Measurements from ENCODE around the gene SPON2.

Gene SPON2

DNA sequence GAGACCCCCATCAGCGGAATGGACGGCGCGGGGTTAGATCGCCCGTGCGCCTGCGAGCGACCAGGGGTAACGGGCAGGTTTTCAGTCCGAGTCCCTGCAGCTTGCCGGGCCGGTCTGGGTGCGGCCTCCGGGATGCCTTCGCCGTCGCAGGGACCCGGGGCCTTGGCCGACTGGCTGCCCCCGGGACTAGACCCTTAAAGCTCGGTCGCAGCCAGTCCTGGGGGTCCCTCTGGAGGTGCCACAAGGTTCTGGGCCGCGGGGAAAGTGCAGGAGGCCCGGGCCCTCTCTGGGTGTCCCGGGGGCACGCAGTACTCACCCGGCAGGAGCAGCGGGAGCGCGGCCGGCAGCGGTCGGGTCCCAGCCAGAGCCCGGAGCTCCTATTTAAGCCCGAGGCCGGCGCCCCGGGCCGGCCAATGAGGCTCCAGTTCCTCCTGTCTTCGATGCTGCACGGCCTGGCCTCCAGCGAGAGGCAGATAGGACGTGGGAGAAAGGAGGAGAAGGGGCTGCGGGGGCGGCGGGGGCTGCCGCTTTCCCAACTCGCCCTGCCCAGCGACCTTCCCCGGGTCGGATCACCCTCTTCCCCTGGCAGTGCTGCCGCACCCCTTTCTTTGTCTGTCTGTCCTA is at the start of gene SPON2:
Gene SPON2 (minus strand): TSS at position 356 of the 624 bp plus-strand sequence.
- in situ Hi-C loops (cut with HindIII; ENCODE audit: low sequenced_read_pairs), result loop anchor here (5.0 to 25.0 kb wide), 2 partner anchors 60 to 465 kb away; no protein-coding TSS in a partner anchor

DNA sequence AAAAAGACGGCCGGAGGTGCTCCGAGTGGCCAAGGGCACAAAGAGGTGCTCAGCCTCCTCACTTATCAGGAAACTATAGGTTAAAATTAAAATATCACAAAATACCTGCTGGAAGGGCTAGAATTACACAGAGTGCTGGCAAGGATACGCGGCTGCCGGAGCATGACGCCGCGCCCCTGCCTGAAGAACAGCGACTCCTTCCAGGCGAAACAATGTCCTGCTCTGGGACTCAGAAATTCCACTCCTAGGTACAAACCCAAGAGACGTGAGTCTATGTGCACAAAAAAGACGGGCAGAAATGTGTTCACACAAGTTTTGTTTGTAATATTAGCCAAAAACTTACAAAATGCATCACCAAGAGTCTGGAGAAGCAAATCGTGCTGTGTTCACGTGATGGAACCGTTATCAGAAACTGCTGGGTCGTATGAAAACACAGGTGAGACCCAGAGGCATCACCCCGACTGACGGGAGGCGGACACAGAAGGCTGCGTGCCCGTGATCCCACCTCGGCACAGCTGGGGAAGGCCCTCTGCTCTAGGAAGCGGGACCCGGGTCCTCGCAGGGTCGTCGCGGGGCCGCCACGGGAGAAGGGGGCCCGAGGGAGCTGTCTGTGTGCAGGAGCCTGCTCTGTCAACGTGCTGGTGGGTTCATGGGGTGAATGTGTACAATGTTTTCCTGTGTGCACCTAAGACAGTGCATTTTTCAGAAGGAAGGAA is 48.9 kb upstream of the SPON2 start:
- in situ Hi-C loops (cut with HindIII; ENCODE audit: low sequenced_read_pairs), result no loop called here

DNA sequence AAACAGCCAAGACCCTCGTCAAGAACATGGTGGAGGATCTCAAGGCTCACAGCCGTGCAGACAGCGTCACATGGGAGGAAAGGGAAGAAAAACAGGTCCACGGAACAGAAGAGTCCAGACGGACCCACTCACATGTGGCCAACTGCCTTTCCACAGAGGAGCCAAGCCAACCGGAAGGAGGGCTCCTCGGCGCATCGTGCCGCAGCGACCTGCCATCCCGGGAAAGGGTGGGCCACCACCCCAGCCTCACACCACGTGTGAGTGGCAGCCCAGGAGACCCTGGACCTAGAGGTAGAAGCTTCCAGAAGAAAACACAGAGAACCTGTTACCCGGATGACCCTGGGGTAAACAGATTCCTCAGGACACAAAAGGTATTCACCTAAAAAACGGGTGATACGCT is 48.2 kb upstream of the SPON2 start:
- in situ Hi-C loops (cut with HindIII; ENCODE audit: low sequenced_read_pairs), result no loop called here

DNA sequence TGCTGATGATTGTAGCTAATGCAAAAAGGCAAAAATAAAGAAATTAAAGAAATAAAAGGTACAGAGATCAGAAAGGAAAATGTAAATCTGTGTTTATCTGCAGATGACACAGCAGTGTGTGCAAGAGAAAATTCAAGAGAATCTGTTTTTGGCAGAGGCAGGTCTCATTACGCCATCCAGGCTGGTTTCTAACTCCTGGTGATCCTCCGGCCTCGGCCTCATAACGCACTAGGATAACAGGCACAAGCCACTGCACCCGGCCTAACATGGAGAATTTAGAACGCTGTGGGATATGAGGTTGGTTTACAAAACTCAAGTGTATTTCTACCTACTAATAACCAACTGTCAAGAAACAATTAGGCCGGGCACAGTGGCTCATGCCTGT is 47.2 kb upstream of the SPON2 start:
- in situ Hi-C loops (cut with HindIII; ENCODE audit: low sequenced_read_pairs), result no loop called here

DNA sequence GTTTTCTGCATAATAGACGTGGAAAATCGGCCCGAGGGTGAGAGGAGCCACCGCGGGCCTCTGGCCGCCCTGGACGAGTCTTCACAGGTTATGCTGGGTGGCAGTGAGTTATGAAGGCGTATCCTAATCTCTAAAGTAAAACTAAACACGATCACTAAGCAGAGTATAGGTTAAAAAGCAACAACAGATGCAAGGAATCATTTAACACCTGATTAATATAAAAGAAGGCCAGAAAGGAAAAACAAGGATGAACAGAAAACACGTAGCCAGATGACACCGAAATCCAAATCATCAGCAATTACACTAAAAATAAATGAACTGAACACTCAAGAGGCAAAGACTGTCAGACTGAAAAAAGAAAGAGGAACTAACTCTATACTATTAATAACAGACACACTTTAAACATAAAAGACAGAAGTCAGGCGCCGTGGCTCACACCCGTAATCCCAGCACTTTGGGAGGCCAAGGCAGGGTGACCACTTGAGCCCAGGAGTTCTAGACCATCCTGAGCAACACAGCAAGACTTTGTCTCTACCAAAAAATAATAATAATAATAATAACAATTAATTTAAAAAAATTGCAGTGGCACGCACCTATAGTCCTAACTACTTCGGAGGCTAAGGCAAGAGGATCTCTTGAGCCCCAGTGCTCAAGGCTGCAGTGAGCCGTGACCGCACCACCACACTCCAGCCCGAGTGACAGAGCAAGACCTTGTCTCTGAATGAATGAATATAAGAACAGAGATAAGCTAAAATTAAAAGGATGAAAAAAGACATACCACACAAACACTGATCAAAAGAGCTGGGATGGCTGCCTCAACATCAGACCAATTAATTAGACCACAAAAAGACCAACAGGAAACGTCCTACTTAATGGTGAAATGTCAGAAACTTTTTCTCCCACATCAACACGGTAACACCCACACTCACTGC is 46.5 kb upstream of the SPON2 start:
- in situ Hi-C loops (cut with HindIII; ENCODE audit: low sequenced_read_pairs), result no loop called here

DNA sequence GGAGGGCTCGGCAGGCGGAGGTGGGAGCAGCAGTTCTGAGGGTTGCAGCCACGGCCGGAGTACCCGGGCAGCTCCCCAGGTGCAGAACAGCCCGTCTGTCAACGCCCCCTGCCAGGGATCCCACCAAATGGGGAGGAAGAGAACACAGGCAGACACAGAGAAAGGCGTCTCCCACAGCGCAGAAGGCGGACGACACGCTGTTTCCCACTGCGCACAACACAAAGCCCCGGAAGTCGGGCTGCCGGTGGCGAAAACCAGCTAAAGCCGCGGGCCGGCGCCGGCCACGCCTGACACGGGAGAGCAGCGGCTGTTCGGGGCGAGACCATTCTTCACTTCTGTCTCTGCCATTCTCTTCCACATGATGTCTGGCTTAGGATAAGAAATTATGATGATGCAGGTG is 45.0 kb upstream of the SPON2 start:
- in situ Hi-C loops (cut with HindIII; ENCODE audit: low sequenced_read_pairs), result no loop called here

DNA sequence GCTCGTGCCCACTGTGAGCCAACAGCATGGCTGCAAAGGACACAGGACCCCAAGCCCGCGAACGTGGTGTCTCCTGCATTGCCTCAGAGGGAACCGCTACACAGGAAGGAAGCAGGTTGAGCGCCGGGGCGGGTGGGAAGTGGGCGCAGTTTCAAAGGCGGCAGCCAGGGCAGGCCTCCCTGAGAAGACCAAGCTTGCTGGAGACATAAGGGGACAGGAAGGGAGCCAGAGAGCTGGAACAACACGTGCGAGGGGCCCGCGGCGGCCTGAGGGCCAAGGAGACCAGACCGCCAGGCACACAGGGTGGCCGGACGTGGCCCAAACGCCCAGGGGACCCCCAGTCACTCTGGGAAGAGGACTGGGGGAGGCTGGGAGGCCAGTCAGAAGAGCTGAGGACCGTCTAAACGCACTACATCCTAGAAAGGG is 44.5 kb upstream of the SPON2 start:
- in situ Hi-C loops (cut with HindIII; ENCODE audit: low sequenced_read_pairs), result no loop called here

DNA sequence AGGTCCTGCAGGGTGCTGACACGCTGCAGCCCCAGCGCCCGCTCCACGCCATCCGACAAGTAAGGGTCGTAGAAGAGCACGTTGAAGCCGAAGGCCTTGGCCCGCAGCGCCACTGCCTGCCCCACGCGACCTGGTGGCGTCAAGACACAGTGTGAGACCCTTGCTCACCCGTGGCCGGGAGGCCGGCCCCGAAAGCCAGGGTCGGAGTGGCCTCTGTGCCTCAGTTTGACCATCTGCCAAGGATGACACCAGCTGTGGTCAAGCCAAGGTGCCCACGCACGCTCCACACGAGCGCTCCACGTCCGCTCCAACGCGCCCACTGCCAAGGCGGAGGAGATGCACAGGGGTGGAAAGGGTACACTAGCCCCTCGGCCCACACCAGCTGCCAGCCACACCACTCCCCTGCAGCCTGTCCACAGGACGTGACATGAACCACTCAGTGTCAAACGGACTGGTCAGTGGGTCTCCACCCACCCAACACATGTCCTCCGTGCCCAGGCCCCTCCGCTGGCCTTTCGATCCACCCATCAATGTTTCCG is 43.8 kb upstream of the SPON2 start:
- in situ Hi-C loops (cut with HindIII; ENCODE audit: low sequenced_read_pairs), result no loop called here

DNA sequence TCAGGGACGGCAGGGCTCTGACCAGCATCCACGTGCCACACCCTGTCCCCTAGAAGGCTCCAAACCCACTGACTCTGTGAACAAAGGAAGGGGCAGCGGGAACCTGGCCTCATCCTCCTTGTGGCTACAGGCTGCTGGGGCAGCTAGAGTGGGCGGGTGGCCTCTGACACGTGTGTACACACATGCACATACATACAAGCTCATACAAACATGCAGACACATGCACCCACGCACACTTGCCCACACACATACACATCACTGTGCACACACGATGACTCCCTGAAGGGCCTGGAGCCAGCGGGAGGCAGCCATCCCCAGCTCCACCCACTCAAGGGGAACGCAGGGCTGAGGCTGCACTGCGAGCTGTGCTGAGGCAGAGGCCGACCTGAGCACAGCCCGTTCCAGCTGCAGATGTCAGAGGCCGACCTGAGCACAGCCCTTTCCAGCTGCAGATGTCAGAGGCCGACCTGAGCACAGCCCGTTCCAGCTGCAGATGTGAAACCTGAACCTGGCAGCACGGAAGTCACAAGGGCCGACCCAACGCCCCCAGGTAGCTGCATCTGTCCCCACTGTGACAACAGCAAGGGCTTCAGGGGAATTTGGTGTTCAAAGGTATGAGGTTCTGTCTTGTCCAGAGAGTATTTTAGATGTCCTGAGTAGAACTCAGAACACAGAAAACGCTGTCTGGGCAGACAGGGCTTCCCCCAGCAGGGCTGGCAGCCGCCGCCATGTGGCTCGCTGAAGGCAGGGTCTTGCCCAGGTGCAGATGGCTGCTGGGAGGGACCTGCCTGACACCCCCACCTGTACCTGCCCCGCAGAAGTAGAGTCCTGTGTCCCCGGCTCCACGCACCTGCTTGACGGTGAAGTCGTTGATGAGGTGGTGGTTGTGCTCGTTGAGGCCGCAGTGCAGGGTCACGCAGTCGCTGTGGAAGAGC is 43.0 kb upstream of the SPON2 start:
- in situ Hi-C loops (cut with HindIII; ENCODE audit: low sequenced_read_pairs), result no loop called here

DNA sequence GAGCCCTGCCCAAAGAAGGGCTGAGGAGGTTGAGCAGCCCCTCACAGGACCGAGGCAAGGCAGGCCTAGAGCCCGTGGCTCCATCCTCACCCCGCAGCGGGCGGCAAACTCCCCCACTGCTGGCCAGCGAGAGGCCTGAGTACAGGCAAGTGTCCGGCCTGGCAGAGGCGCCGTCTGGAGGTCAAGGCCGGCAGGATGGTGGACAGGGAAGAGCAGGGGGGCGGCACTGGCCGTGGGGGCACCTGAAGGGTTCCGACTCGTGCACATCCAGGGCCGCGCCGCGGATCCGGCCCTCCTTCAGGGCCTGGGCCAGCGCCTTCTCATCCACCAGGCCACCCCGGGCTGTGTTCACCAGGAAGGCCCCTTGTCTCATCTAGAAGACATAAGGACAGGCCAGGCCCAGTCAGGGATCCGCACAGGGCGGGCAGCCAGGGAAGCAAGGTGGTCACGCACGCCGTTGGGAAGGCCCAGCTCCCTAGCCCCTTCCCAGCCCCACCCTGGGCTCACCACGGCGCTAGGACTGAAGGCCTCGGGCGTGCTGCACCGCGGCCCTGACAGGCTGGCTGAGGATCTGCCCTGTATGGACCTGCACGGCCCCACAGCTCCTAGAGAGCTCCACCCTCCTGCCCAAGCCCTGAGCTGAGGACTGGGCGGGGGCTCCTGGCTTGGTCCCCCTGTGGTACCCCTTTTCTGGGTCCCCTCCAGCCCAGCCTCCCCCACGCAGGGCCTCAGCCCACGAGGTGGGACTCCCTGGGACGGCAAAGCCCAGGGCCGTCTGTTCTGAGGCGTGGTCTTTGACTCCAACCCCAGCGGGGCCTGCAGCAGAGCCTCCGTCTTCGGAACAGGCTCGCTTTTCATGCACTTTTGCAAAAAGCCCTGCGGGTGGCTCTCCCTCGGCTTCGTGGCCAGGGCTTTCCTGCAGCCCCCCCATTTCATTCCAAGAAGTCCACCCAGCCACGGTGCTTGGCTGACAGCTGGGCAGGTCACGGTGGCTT is 42.0 kb upstream of the SPON2 start:
- in situ Hi-C loops (cut with HindIII; ENCODE audit: low sequenced_read_pairs), result no loop called here

DNA sequence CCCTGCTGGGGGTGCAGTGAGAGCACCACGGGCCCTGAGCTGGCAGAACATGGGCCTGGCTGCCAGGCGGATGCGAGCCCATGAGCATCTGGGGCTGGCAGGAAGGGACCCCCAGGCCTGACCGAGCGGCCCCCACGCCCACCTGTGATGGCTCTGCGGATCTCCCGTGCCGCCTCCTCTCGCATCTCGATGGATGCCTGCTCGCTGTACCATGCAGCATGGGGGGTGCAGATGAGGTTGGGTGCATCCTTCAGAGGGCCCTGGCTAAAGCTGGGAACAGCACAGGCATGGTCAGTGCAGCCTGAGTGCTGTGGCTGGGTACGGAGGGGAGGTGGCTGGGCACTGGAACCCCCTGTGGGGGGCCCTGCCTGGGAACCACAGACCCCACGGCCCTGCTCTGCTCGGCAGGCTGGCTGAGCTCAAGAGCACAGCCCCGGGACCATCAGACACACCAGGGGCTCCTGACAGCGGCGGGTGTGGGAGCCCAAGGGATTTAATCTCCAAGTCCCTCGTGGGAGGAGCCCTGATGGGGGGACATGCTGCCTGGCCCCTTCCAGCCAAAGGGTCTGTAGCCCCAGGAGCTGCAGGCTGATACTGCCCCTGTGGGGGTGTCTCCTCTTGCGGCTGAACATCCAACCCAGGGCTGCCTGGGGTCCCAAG is 41.1 kb upstream of the SPON2 start:
- in situ Hi-C loops (cut with HindIII; ENCODE audit: low sequenced_read_pairs), result no loop called here

DNA sequence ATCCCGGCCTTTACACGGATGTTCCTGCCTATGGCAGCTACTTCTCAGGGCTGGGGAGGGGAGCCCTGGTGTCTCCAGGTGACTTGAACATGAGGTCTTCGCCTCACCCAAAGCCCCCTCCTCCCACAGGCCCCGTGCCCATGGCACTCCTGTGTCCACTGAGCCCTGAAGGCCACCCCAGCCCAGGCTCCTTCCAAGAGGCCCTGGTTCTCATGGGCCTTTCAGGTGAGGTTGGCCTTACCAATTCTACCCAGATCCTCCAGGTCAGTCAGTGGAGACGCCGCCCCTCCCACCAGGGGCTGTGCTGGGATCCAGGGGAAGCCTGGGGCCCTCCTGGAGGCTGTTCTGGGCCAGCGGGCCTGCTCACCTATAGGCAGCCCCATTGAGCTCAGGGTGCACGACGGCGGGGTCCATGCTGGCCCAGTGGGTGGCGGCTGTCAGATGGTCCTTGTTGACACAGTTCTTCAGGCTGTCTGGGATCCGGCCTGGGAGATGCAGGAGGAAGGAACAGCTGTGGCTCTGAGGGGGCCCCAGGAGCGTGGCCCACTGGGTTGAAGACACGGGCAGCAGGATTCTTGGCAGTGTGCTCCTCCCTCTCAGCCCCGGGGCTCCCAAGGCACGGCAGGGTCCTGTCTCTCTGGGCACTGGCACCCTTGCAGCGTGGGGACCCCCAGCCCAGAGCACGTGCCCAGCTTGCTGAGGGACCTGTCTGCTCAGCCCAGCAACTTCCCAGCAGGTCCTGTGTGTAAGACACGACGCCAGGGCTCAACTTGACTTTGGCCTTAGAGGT is 40.4 kb upstream of the SPON2 start:
- in situ Hi-C loops (cut with HindIII; ENCODE audit: low sequenced_read_pairs), result no loop called here

DNA sequence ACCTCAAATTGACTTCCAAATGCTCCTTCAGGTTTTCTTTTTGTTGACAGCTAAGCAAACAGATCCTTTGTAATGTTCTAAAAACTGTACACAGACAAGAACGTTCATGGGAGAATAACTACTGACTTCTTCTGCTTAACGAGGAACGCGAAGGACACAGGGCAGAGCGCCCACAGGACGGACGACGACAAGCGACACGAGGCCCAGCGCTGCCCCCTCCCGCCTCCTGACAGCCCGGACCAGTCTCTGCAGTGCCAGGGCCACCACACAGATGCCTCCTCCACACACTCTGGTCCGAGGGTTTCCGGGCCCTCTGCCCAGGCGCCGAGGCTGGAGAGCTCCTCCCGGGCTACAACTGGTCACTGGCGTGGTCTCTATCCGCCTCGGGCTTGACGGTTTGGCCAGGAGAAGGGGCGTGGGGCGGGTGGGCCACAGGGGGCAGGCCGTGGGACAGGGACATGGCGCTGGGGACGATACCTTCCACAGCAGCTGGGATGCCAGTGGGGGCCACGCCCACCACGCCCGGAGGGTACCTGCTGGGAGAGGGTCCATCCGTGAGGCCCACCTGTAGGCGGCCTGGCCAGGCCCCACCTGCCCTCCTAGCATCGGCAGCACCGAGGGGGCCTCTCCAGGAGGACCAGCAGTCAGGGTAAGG is 39.6 kb upstream of the SPON2 start:
- in situ Hi-C loops (cut with HindIII; ENCODE audit: low sequenced_read_pairs), result no loop called here

DNA sequence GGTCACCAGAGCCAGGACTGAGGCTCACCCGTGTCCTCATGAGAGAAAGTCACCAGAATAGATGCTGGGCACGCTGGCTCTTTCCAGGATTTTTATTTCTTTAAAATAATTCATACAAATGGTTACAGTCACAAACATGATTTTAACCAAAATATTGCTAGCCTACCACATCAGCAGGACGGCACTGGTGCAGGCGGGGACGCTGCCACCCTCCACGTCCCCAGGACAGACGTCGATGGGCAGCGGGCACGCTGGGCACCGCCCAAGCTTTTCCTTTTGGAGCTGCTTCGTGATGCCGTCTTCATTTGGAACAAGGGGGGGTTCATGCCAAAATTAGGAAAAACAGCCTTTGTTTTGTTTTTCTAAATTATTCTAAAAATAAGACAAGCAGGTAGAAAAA is 39.0 kb upstream of the SPON2 start:
- in situ Hi-C loops (cut with HindIII; ENCODE audit: low sequenced_read_pairs), result no loop called here

DNA sequence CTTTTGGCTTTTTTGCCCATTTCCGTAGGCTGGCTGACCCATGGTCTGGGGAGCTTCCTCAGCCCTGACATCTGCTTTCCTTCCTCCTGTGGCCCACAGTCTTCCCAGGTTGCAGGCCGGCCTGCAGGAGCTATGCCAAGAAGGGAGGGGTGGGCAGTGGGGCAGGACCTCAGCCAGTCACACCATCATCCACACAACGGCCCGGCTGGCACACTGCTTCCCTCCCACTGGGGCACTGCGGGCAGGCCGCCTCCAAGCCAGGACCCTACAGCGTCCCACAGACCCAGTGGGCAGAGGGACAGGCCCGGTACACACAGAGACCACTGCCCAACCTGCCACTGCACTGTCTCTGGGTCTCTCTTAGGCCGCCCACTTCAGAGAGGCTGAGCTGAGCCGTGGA is 38.6 kb upstream of the SPON2 start:
- in situ Hi-C loops (cut with HindIII; ENCODE audit: low sequenced_read_pairs), result no loop called here

DNA sequence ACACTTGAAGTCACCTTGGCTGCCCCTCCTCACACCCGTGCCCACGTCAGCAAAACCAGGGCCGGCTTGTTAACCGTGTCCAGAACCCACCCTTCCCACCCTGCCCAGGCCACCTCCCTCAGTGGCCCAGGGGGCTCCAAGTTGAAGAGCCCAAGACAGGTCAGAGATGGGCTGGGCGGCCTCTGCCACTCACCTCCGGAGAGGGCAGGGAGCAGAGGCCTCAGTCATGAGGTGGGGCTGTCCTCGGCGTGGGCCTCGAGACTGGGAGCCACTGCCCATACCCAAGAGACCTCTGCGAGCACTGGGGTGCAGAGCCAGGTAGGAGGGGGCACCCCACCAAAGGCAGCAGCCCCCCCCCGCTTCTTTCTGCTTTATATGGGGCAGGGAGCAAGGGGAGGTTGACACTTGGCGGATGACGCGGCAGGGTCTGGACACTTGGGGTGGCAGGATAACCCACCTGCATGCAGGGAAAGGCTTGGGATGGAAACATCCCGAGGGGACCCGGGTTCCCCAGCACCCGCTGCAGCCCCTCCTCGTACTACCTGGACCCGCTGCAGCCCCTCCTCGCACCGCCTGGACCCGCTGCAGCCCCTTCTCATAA is 38.0 kb upstream of the SPON2 start:
- in situ Hi-C loops (cut with HindIII; ENCODE audit: low sequenced_read_pairs), result no loop called here

DNA sequence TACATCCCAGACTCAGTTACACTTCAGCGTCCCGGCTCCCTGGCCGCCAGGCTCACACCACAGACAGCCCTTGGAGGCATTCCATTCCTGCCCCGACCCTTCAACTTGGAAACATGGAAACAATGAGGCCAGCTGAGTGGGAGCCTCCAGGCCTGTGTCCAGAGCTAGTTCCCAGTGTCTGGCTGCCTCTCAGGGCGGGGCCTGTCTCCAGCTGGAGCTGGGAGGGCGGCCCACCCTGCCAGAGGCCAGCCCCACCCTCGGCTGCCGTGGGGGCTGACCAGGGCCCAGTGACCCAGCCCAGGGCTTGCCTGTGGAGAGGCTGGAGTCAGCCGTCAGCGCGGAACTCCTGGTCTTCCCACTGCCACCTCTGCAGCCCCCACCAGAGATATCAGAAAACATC is 37.4 kb upstream of the SPON2 start:
- in situ Hi-C loops (cut with HindIII; ENCODE audit: low sequenced_read_pairs), result no loop called here

Data from endothelial cell of hepatic sinusoid (primary cell).